Ascending aorta (tissue), 2 donors: ENCODE data around the gene CALHM2. TPM values are rescaled to one million over a fixed set of nuclear protein-coding genes. Genes with fewer than 3 reads are reported as not detected.
A peak's percentile ranks its signal among the peaks of the same experiment; 100 is the strongest.

Experiments
- DNase-seq, 2 donors: peaks; one replicate each; pipeline ENCODE4 v3.0.0-alpha.2; 2019; ENCODE audit warnings: low spot score in 2 of 2
- H3K27ac ChIP-seq, 2 donors: fragments of 200-600 bp; sonication (generic); one replicate each; pipeline ENCODE4 v1.5.1; 2016 to 2017; ENCODE audit warnings: mild to moderate bottlenecking in 1 of 2
- H3K27me3 ChIP-seq: fragments of 200-600 bp; sonication (generic); one replicate; pipeline ENCODE4 v1.5.1; 2017
- H3K36me3 ChIP-seq, 2 donors: fragments of 200-600 bp; sonication (generic); one replicate each; pipeline ENCODE4 v1.5.1; 2016
- H3K4me1 ChIP-seq, 2 donors: fragments of 200-600 bp; sonication (generic); one replicate each; pipeline ENCODE4 v1.5.1; 2016 to 2017; ENCODE audit warnings: mild to moderate bottlenecking in 1 of 2
- H3K4me3 ChIP-seq, 2 donors: fragments of 200-600 bp; sonication (generic); one replicate each; pipeline ENCODE4 v1.5.1; 2016 to 2017; ENCODE audit warnings: mild to moderate bottlenecking in 1 of 2
- H3K9me3 ChIP-seq, 2 donors: fragments of 200-600 bp; sonication (generic); one replicate each; pipeline ENCODE4 v1.5.1; 2016
- intact Hi-C: fragments of 100-400 bp; cut with DNase I; formaldehyde crosslinking; loops from one replicate; pipeline ENCODE4 v1.15.1; 2023
- total RNA-seq: library from RNA; depleted of rRNA; stranded (reverse); fragments of >200 nt; gene quantifications from one replicate; pipeline ENCODE4 v1.1.0, GENCODE V29; 2016
- TF ChIP-seq, protein P1 (sequence below), 3 experiments: fragments of 200-600 bp in 2 of 3; fragments of 450-650 bp in 1 of 3; sonication (generic) in 2 of 3; IDR thresholded peaks; one replicate each; pipeline ENCODE4 v1.5.1; 2016 to 2019; ENCODE audit warnings: antibody characterized with exemption in 3 of 3, mild to moderate bottlenecking in 1 of 3, moderate library complexity in 1 of 3

The CALHM2 gene
- total RNA-seq, 1 donor from 2014 or later = 124 TPM

DNA sequence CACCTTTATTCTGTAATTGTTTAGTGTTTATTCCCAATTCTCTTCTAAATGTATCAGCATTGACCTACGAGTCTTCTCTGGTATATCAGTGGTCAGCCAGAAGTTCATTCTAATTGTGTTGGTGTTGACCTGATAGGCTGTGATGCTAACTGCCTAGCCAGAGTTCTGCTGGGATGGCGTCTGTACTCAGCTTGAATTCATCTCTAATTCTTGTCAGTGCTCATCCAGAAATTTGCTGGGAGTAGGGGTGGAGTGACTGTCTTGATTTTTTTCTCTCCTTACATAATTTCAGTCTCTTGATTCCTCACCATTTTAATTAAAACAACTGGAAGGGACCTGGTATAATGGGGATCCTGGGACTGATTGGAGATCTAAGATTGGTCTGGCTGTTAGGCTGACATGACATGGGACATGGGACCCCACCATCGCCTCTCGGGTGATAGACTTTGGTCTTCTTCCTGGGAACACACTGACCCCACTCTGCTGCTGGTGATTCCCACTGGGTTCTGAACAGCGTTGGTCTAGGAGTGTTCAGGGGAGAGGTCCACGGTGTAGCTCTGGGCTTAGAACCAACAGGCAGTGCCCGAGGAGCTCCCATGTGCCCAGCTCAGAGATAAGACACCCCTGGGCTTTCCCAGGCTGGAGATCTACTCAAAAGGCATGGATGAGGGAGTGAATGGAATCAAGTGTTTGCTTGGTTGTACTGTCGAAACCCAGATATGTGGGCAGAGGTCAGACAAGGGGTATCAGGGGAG is 45.2 kb upstream of the CALHM2 start:
- Histone ChIP-seq H3K4me3 (no peak overlapping the region), H3K36me3 (no peaks in the 10 kb centered on the region), H3K27ac (no peak overlapping the region), H3K9me3 (no peaks in the 10 kb centered on the region), H3K27me3 (peaks cover 16% of the 10 kb centered on the region), H3K4me1 (no peaks in the 10 kb centered on the region)
- TF ChIP-seq, protein P1, sequence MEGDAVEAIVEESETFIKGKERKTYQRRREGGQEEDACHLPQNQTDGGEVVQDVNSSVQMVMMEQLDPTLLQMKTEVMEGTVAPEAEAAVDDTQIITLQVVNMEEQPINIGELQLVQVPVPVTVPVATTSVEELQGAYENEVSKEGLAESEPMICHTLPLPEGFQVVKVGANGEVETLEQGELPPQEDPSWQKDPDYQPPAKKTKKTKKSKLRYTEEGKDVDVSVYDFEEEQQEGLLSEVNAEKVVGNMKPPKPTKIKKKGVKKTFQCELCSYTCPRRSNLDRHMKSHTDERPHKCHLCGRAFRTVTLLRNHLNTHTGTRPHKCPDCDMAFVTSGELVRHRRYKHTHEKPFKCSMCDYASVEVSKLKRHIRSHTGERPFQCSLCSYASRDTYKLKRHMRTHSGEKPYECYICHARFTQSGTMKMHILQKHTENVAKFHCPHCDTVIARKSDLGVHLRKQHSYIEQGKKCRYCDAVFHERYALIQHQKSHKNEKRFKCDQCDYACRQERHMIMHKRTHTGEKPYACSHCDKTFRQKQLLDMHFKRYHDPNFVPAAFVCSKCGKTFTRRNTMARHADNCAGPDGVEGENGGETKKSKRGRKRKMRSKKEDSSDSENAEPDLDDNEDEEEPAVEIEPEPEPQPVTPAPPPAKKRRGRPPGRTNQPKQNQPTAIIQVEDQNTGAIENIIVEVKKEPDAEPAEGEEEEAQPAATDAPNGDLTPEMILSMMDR (IDR thresholded peaks at IDR 0.05) = no peak
- no peak for DNase-seq
- intact Hi-C loops = no loop called here

DNA sequence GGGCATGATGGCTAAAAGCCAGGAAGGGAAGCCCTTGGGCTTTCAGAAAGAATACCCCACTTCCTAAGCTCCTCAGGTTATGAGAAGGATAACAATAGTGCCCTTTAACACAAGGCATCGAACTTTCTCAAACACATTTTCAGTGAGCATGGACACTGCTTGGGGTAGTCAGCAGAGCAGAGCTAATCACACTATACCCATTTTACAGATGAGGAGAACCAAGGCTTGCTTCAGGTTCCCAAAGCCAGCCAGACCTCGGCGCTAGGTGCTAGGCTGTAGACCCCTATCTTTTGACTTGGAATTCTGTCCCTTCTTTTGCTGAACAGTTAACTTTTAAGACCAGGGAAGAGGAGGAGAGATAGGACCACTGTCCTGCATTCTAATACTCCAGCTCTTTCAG is 43.2 kb upstream of the CALHM2 start:
- DNase-seq = no peak
- no peaks in the 10 kb centered on the region for H3K9me3 ChIP-seq
- TF ChIP-seq, protein P1 (IDR thresholded peaks at IDR 0.05) = no peak
- H3K4me1 ChIP-seq = no peaks in the 10 kb centered on the region
- no peak overlapping the region for H3K4me3 ChIP-seq
- intact Hi-C loops = no loop called here
- H3K27me3 ChIP-seq = peaks cover 16% of the 10 kb centered on the region
- no peaks in the 10 kb centered on the region for H3K36me3 ChIP-seq
- no peak overlapping the region for H3K27ac ChIP-seq

DNA sequence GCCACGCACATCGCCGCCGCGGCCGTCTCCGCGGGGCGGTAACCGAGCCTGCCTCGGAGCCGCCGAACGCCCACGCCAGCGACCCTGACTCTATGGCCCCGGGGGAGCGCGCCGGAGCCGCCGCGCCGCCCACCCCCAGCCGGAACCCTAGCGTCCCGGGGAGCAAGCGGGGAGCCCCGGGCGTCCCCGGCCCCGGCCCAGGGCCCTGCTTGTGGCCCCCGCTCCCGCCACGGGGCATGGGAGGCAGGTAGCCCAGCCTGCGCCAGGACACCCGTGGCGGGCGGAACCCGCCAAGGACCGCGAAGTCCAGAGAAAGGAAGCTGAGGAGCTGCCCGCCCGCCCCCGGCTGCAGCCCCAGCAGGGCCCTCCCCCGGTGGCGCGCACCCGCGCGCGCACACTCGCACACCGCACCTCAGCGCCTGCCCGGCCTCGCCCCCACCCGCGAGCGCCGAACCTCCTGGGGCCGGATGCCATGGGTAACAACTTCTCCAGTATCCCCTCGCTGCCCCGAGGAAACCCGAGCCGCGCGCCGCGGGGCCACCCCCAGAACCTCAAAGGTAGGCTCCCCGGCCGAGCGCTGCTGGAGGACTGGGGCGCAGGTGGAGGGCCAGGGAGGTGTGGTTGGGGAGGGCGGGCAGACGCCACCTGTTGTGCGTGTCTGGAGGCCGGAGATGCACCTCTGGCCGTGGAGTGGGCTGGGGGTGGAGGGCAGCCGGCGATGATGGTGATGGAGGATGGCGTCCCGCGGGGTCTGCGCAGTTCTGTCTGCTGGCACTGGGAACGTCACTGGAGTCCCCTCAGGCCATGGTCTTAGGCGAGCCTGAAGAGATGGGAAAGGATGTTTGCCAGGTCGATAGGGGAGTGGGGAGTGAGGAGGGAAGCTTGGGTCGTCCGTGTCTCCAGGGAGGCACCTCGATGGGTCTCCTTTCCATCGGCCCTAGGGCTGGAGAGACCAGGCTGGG is 42.0 kb upstream of the CALHM2 start:
- peak overlapping the region; percentile 64 to 72 for H3K4me3 ChIP-seq
- no peaks in the 10 kb centered on the region for H3K9me3 ChIP-seq
- peaks cover 16% of the 10 kb centered on the region for H3K27me3 ChIP-seq
- TF ChIP-seq, protein P1 (IDR thresholded peaks at IDR 0.05) = no peak
- no peak for DNase-seq
- H3K27ac ChIP-seq = no peak overlapping the region
- H3K36me3 ChIP-seq = no peaks in the 10 kb centered on the region
- intact Hi-C loops = no loop called here
- no peaks in the 10 kb centered on the region for H3K4me1 ChIP-seq

DNA sequence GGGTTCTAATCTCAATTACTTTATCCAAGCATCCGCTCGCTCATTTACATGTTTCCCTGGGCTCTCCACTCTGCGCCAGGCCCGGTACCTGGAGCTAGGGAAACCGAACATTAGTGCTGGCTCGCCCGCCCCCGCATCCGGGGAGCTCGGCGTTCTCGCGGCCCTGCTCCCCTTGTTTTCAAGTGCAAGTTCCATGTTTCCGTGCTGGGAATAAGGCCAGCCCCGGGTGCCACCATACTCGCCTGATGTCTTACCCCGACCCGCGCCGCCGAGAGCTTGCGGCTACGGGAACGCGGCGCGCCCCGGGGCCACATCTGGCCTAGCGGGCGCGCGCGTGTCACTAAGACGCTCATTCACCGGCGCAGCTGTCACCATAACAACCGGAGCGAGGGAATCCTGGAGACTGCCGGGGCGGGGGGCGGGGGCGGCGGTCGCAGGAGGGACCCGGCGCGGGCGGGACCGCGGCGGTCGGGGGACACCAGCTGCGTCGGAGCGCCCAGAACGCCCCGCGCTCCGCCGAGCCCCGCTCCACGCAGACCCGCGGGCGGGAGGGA is 41.3 kb upstream of the CALHM2 start, which contains the start of gene NEURL1:
NEURL1 (plus strand) TSS at position 344 of the 554 bp plus-strand sequence. CDS start 683 bp downstream, outside the sequence.
- no peaks in the 10 kb centered on the region for H3K36me3 ChIP-seq
- H3K9me3 ChIP-seq = no peaks in the 10 kb centered on the region
- H3K4me1 ChIP-seq = no peaks in the 10 kb centered on the region
- H3K27ac ChIP-seq = no peak within 1 kb of the TSS
- peaks cover 16% of the 10 kb centered on the region for H3K27me3 ChIP-seq
- peak within 1 kb of the TSS; percentile 64 to 72 for H3K4me3 ChIP-seq
- TF ChIP-seq, protein P1 (IDR thresholded peaks at IDR 0.05) = no peak
- DNase-seq = no peak
- intact Hi-C loops = no loop called here

DNA sequence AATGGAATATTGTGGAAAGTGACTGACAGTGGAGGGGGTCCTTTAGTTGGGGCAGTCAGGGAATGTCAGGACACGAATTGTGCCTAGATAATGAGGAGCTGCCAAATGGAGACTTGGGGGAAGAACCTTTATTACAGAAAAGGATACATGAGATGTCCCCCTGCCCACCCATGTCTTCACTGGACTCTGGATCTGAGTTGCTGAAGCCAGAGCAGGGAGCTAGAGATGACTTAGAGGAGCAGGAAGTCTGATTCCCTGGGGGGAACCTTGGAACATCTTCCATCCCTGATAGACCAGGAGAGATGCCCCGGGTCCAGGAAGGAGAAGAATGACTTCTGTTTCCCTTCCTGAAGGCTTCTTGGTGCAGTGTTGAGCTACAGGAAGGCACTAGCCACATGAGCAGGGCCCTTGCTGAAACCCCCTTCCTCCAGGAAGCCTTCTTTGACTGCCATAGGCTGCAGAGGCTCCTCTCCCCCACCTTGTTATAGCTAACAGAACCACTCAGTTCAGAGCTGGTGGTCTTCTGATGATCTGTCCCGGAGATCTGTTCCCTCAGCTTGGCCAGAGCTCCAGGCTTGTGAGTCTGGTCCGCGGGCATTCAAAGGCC is 40.6 kb upstream of the CALHM2 start:
- Histone ChIP-seq H3K4me1 (no peaks in the 10 kb centered on the region), H3K36me3 (no peaks in the 10 kb centered on the region), H3K27me3 (peaks cover 16% of the 10 kb centered on the region), H3K9me3 (no peaks in the 10 kb centered on the region), H3K27ac (no peak overlapping the region), H3K4me3 (peak overlapping the region in 1 of 2 donors; percentile 64)
- intact Hi-C loops = no loop called here
- DNase-seq = no peak
- TF ChIP-seq, protein P1 (IDR thresholded peaks at IDR 0.05) = no peak
